Dedifferentiated amniotic fluid mesenchymal stem cell (primary cell): ENCODE results near the gene ELOB.
A peak's percentile ranks its signal among the peaks of the same experiment; 100 is the strongest.

ENCODE experiments used
- DNase-seq: peaks from one replicate; pipeline ENCODE4 v3.0.0-alpha.2; 2016; ENCODE audit errors: extremely low spot score

The ELOB gene

GRCh38 chr16:2777231-2777902, at the start of gene ELOB:
Gene ELOB (minus strand): TSS chr16:2777280. CDS start chr16:2777239, 41 bp downstream.
- DNase-seq: peak; percentile 63

GRCh38 chr16:2825906-2826305, 48.8 kb upstream of the ELOB start:
- no peak for DNase-seq

GRCh38 chr16:2825049-2825742, 48.1 kb upstream of the ELOB start:
- no peak for DNase-seq

- DNase-seq: no peak
Measured at GRCh38 chr16:2824626-2825025, 47.5 kb upstream of the ELOB start.

- no peak for DNase-seq
Measured at GRCh38 chr16:2822496-2822895, 45.4 kb upstream of the ELOB start.

GRCh38 chr16:2822158-2822495, 45.0 kb upstream of the ELOB start:
- no peak for DNase-seq

- no peak for DNase-seq
Measured at GRCh38 chr16:2821487-2822157, 44.5 kb upstream of the ELOB start.

GRCh38 chr16:2820836-2821486, 43.9 kb upstream of the ELOB start:
- no peak for DNase-seq

- DNase-seq: no peak
Measured at GRCh38 chr16:2819939-2820835, 43.1 kb upstream of the ELOB start.

- DNase-seq: no peak
Measured at GRCh38 chr16:2819179-2819938, 42.3 kb upstream of the ELOB start.

- no peak for DNase-seq
Measured at GRCh38 chr16:2818272-2818876, 41.3 kb upstream of the ELOB start.

GRCh38 chr16:2817340-2818271, 40.5 kb upstream of the ELOB start:
- no peak for DNase-seq

GRCh38 chr16:2816751-2817339, 39.8 kb upstream of the ELOB start, which contains the start of gene PRSS21:
Gene PRSS21 (plus strand): TSS chr16:2817237. CDS start chr16:2817269, 32 bp downstream.
- no peak for DNase-seq

GRCh38 chr16:2815299-2815771, 38.3 kb upstream of the ELOB start:
- no peak for DNase-seq

GRCh38 chr16:2814551-2815298, 37.6 kb upstream of the ELOB start:
- no peak for DNase-seq

- DNase-seq: no peak
Measured at GRCh38 chr16:2813771-2814221, 36.7 kb upstream of the ELOB start.

- DNase-seq: no peak
Measured at GRCh38 chr16:2811703-2812471, 34.8 kb upstream of the ELOB start.
